ENCODE data around the gene ISCA1. TPM values are rescaled to one million over a fixed set of nuclear protein-coding genes. Genes with fewer than 3 reads are reported as not detected.

Gene ISCA1
- polyA plus RNA-seq, 4 donors = 59.9 to 78.4 (median 69.5) TPM

DNA sequence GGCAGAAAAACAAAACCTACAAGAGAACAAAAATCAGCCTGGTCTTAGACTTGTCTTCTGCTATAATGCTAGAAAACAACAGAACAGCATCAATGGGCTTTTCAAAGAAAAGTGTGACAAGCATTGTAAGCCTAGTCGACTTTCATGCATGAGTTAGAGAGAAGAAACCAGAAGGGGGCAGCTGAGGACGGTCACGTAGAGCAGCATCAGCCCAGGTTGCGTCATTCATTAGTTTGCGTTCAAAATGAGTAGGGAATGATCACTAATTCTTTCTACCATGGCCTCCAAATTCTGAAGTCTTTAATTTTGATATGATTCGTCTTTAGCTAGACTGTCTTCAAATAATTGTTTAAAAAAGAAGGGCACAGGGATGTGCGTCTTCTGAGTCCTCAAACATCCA, 4.7 kb upstream of the ISCA1 start:
- no peak for DNase-seq (ENCODE audit: low read depth in 4 of 4, low spot score in 3 of 4)

DNA sequence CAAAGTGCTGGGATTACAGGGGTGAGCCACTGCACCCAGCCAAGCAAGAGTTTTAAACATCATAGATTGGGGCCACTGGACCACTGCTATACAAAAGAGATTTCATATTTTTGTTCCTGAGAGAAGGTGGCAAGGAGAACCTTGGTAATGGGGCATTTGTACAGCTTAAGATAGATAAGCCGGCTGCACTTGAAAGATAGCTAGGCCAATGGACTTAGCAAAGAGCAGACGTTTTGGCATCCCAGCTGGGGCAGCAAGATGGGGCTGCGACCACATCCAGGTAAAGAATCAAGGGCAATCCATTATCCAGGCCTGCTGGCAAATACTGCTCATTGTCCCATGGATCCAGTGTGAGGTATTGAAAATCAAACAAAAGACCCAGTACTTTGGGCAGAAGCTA, 3.9 kb upstream of the ISCA1 start:
- no peak for DNase-seq (ENCODE audit: low read depth in 4 of 4, low spot score in 3 of 4)

DNA sequence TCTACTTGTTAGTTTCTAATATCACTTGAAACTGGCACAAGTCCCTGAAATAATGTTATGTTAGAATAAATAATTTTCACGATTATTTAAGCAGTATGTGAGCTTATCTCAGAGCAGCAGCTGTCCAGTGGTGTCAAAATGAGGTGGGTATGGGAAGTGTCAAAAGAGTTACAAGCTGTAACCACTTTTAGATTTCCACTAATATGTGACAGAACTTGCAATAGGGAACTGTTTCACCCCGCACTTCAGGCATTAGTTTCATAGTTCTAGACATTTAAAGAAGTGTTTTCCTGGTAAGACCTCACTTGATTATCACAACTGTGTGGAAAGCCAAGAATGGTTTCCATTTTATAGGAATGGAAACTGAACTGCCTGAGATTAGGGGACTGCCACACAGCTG, 2.9 kb upstream of the ISCA1 start:
- DNase-seq (ENCODE audit: low read depth in 4 of 4, low spot score in 3 of 4) = no peak

- peak in 1 of 4 donors; percentile 25 for DNase-seq (ENCODE audit: low read depth in 4 of 4, low spot score in 3 of 4)
These were observed 719 bp upstream of the ISCA1 start for GRCh38 chr9:86282979-86283535.

DNA sequence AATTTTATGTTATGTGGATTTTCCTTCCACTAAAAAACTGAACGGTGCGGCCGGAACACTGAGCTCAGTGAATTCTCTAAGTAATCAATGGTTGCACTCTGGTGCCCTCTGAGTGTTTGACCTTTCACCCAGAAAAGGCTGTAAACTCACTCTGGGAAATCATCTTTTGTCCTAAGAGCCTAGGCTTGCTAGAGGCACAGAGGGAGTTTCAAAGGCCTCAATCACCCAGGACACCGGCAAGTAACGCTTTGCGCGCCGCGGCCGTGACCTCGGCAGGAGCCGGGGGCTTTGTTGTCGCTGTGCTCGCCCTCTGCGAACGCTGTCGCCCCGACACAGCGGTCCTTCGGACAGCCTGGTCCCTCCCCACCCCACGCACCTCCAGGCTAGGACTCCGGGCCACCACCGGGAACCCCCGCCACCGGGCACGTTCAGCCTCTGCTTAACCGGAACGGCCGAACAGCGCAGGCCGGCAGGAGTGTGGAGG, 703 bp downstream of the ISCA1 start:
- DNase-seq (ENCODE audit: low read depth in 4 of 4, low spot score in 3 of 4) = peak in 3 of 4 donors; percentile 14 to 57 (median 25)

- DNase-seq (ENCODE audit: low read depth in 4 of 4, low spot score in 3 of 4) = no peak
These were observed 1.8 kb downstream of the ISCA1 start for GRCh38 chr9:86280580-86280979.

- no peak for DNase-seq (ENCODE audit: low read depth in 4 of 4, low spot score in 3 of 4)
These were observed 2.5 kb downstream of the ISCA1 start for GRCh38 chr9:86279839-86280238.

GRCh38 chr9:86277072-86277471, 5.3 kb downstream of the ISCA1 start:
- DNase-seq (ENCODE audit: low read depth in 4 of 4, low spot score in 3 of 4) = no peak

DNA sequence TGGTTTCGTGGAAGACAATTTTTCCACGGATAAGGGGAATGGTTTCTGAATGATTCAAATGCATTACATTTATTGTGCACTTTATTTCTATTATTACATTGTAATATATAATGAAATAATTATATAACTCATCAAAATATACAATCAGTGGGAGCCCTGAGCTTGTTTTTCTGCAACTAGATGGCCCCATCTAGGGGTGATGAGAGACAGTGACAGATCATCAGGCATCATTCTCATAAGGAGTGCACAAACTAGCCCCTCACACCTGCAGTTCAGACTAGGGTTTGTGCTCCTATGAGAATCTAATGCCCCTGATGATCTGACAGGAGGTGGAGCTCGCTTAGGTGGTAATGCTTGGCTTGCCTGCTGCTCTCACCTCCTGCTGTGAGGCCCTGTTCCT, 6.4 kb downstream of the ISCA1 start:
- DNase-seq (ENCODE audit: low read depth in 4 of 4, low spot score in 3 of 4) = no peak

DNA sequence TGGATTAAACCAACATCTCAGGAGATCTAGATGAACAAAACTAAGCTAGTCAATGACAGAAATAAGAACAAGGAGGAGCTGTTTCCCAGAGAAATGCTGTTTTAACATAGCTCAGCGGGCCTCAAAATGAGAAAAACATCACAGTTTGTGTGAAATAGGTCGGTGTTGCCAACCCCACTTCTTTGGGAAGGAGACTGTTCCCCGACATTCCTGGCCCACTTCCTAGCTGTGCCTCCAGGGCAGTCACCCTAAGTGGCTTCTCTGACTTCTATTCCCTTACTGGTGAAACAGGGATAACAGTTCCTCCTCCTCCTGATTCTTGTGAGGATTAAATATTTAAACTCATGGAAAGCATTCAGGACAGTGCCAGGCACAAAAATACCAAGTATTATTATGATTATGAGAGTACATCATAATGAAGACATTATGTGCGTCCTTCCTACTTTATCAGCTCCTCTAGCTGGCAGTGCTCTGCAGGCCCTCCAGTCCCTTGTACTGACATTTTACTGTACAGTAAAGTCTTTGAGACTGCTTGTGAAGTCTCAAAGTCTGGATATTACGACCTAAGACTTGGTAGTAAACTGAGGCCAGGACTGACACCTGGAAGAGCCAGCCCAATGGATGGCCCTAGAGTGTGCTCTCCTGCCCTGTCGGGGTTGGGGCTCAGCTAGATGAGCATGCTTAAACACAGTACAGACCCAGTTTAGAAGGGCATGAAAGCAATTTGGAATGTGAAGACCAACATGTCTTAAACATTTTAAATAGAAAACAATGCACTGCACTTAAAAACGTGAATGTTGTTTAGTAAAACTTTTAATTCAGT, 7.3 kb downstream of the ISCA1 start:
- DNase-seq (ENCODE audit: low read depth in 4 of 4, low spot score in 3 of 4) = no peak

GRCh38 chr9:86272221-86272620, 10.1 kb downstream of the ISCA1 start:
- no peak for DNase-seq (ENCODE audit: low read depth in 4 of 4, low spot score in 3 of 4)

- no peak for DNase-seq (ENCODE audit: low read depth in 4 of 4, low spot score in 3 of 4)
These were observed 18.5 kb downstream of the ISCA1 start for GRCh38 chr9:86263876-86264275.

GRCh38 chr9:86262492-86262891, 19.8 kb downstream of the ISCA1 start:
- DNase-seq (ENCODE audit: low read depth in 4 of 4, low spot score in 3 of 4) = no peak

DNA sequence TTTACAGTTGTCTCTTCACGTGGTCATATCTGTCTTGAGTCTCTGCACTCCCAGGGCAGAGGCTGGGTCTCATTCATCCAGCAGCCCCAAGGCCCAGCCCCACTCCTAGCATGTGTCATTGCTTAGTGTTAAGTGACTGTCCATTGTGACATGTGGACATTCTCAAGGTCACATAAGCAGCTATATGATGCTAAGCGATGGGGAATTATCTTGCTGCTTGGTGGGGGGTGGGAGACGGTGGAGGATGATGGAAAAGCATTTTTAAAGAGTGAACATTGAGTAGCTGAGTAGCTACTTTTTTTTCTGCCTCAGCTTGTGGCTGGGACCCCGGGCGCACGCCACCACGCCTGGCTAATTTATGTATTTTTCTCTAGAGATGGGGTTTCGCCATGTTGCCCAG, 22.8 kb downstream of the ISCA1 start, which contains the start of gene C9orf153:
TSS of gene C9orf153 (minus strand) at position 101 of the 400 bp plus-strand sequence. CDS start 30,054 bp downstream, outside the sequence.
- DNase-seq (ENCODE audit: low read depth in 4 of 4, low spot score in 3 of 4) = no peak

DNA sequence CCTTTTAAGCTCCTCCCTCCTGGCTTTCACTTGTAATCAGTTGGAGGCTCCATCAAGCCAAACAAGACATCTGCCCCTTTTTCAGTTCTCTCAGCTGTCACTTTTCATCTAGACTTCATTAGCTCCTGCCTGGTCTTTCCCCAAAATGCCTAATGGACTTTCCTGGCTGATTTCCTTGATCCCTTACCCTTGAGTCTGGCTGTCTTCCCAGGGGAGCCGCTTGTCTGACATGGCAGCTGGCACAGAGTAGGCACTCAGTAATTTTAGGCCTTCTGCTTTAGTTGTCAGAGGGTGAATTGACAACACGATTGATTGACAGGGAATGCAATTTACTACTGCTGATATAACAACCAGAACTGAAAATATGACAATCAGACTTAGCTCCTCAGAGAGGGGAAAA, 24.9 kb downstream of the ISCA1 start:
- no peak for DNase-seq (ENCODE audit: low read depth in 4 of 4, low spot score in 3 of 4)

DNA sequence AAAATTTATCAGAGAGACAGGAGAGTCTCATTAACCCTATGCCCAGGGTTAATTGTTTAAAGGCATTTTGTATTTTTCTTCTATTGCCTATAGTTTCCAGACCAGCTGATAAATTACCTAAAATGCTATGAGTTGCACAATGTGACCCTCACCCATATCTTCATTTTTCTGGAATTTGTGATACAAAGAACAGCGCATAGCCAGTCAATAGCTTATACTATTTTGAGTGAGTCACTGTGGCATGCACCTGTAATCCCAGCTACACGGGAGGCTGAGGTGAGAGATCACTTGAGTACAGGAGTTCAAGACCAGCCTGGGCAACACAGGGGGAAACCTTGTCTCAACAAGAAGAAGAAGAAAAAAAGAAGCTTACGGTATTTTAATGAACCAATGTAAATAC, 25.7 kb downstream of the ISCA1 start:
- DNase-seq (ENCODE audit: low read depth in 4 of 4, low spot score in 3 of 4) = no peak

- DNase-seq (ENCODE audit: low read depth in 4 of 4, low spot score in 3 of 4) = no peak
These were observed 28.8 kb downstream of the ISCA1 start for GRCh38 chr9:86253577-86253976.

DNA sequence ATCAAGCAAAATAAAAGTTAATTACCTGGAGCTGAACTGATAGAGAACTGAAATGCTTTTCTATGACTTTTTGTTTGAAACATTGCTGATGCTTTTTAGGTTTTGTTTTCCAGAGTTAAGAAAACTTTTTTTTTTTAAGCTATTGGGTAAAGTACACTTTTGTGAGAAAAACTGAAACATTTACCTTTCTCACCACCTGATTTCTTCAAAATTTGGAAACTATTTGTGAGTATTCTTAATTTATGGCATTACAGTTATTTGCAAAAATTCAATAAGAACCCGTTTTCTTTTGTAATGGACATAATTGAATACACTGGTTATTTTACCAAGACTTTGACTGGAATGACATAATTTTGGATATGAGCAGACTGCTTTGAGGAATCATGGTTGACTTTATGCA, 29.5 kb downstream of the ISCA1 start:
- DNase-seq (ENCODE audit: low read depth in 4 of 4, low spot score in 3 of 4) = no peak

GRCh38 chr9:86250123-86250522, 32.2 kb downstream of the ISCA1 start:
- DNase-seq (ENCODE audit: low read depth in 4 of 4, low spot score in 3 of 4) = no peak

DNA sequence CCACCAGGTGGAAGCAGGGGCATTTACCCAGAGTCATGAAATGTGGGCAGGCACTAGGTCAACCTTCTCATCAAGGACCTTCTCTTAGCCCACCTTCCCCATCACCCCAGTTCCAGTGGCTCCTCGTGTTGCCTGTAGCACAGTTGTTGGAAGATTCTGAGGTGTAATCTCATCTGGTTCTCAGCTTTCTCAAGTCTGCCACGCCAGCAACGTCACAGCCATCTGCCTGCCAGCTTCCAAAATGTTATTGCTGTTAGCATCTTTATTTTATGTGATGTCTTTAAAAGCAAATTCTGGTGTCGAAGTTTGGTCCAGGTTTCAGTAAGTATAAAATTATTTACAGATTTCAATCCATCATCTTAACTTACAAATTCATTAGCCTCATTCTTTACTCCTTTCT, 33.6 kb downstream of the ISCA1 start:
- DNase-seq (ENCODE audit: low read depth in 4 of 4, low spot score in 3 of 4) = no peak

DNA sequence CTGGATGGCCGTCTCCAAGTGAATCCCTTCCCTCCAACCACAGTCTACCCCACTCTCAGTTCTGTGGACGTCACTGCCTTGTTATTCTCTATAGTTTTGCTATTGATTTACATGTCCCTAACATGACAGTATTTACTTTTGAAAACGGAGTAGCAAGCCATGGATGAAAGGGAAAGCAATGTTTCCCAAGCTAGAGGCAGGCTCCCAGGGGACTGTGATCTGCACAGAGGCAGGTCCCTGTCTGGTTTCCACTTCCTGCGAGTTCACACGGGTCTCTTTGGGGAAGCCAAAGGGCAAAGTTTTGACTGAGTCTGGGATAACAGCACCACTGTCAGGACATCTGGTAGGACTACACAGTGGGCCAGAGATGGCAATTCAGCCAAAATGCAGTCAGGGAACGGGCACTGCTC, 35.6 kb downstream of the ISCA1 start:
- DNase-seq (ENCODE audit: low read depth in 4 of 4, low spot score in 3 of 4) = no peak

GRCh38 chr9:86242071-86242470, 40.3 kb downstream of the ISCA1 start:
- no peak for DNase-seq (ENCODE audit: low read depth in 4 of 4, low spot score in 3 of 4)
